ENCODE data around the gene TPCN2.
"Not testable (repeated sequence)": the region's sequence is repeated elsewhere in the genome, so short reads cannot be mapped to it uniquely, and the experiment has no call there.

TPCN2 gene

DNA sequence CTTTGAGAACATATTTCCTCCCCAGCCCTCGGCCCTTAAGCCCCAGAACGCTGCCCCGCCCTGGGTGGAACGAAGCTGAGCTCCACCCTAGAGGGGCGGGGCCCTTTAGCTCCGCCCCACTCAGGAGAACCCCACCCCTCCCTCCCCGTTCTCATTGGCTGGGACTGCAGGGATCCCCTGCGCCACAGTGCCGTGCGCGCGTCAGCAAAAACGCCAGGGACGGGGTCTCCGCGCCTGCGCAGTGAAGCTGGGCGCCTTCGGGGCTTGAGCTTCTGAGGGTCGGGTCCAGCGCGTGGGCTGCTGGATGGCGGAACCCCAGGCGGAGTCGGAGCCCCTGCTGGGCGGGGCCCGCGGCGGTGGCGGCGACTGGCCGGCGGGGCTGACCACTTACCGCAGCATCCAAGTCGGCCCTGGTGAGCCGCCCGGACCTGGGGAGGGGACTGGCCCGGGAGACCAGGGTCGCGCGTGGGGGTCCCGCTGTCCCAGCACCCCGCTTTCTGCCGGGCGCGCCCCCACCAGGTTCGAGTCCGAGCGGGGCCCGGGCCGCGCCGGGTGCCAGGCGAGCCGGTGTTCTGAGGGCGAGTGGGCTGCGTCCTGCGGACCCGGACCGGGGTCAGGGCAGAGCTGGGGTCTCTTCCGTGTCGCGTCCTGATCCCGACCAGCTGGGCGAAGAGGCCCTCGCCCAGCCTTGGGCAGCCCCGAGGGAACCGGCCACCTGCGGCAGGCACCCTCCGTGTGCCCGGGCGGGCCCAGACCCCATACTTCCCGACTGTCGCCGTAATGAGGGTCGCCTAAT lies at the start of gene TPCN2:
TSS of gene TPCN2 (plus strand) at position 239 of the 796 bp plus-strand sequence. CDS start at position 305, 66 bp downstream.
- peak; percentile 95 for DNase-seq (ENCODE audit: low spot score)

DNA sequence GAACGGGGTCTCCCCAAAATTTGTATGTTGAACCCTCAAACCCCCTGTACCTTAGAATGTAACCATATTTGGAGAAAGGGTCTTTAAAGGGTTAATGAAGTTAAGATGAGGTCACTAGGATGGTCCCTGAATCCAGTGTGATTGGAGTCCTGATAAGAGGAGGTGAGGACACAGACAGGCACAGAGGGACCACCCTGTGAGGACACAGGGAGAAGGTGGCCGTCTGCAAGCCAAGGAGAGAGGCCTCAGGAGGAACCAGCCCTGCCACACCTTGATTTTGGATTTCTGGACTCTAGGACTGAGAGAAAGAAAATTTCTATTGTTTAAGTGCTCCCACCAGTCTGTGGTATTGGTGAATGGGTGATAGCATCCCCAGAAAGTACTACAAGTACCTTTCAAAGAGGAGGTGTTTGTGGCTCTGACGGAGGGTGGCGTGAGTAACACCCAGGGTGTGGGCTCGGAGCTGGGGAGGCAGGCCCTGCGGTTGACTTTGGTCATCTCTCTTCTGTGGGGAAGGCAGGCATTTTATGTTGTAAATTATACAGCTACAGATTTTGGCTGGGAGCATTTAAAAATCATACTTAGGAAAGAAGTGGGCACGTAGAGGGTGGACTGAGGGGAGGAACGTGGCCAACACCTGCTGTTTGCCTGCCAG lies 49.5 kb upstream of the TPCN2 start:
- no peak for DNase-seq (ENCODE audit: low spot score)

GRCh38 chr11:68999748-69000355 lies 48.9 kb upstream of the TPCN2 start:
- DNase-seq (ENCODE audit: low spot score), result not testable (repeated sequence)

DNA sequence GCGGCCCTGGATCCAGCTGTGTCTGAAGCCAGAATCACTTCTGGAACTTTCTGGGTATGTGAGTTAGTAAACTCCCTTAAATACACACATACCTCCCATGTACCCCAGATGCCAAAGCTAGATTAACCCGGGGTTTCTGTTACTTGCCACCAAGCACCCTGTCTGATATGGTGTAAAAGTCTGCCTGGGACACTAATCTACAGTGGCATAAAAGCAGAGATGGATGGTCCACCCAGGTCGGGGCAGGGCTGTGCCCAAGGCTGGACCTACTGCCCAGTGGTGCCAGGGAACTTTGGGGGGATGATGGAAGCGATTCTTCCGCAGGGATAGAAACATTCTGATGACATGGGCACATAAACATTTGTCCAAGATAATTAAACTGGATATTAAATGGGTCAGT lies 48.3 kb upstream of the TPCN2 start:
- DNase-seq (ENCODE audit: low spot score), result no peak

DNA sequence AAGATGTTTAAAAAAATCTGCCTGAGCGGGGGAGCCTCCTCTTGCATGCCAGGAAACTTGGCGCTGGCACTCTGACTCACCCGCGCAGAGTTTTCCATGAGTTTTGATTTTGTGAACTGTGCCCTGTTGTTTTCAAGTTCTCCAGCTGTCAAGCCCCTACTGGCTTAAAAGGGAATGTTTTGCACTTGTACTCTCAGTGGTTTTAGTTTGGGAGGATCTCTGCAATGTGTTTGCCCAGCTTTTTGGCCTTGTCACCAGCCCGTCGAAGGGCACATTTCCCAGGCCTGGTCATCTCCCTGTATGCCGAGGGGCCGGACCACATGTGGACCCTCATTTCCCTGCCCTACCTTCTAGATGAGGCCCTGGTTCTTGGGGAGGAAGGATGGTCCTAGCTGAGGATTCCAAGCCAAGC lies 47.9 kb upstream of the TPCN2 start:
- no peak for DNase-seq (ENCODE audit: low spot score)

- no peak for DNase-seq (ENCODE audit: low spot score)
Observed at GRCh38 chr11:69001243-69002081, 47.3 kb upstream of the TPCN2 start.

DNA sequence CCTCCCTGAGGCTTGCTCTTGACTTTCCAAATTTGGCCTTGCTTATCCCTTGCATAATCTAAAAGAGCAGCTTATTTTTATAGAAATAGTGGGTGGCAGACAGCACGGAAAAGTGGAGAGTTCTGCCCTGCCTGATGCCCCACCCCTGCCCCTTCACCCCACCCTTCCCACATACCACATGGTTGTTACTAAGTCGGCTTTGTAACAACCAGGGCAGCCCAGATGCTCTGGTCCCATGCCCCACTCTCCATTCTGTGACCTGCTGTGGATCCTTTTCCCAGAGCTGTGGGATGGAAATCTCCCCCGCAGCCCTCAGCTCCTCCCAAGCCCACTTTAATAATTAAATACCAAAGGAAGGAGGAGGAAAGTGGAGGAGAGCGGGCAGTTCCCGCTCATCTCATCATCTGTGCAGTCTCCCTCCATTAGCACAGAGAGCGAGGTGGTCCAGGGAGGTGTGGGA lies 46.6 kb upstream of the TPCN2 start:
- DNase-seq (ENCODE audit: low spot score), result no peak

DNA sequence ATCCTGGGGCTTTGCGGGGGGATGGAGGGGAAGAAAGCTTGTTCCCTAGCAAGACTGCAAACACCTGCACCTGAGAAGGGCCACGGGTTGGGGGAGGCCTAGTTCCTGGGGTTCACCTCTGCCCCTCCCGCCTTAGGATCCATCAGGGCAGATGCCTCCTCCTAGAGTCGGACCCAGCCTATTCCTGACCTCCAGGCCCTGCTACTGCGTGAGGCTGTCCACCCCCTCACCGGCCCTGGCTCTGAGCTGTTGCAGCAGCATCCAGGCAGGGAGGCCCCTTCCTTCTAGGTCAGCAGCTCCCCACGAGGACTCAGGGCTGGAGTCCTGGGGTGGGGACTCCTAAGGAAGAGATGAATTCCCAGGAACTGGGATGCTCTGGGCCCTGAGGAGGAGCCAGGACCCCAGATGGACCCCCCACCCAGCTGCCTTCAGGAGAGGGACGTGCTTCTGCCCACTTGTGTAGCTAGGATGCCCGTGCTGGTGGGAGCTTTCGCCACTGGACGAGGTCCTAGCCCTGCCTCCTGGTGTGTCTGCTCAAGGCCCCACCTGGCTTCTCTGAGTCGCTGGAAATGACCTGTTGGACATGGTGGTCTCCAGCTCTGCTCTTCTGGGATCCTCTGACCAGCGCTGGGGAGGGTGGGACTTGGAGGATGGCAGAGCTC lies 46.0 kb upstream of the TPCN2 start:
- DNase-seq (ENCODE audit: low spot score), result no peak

DNA sequence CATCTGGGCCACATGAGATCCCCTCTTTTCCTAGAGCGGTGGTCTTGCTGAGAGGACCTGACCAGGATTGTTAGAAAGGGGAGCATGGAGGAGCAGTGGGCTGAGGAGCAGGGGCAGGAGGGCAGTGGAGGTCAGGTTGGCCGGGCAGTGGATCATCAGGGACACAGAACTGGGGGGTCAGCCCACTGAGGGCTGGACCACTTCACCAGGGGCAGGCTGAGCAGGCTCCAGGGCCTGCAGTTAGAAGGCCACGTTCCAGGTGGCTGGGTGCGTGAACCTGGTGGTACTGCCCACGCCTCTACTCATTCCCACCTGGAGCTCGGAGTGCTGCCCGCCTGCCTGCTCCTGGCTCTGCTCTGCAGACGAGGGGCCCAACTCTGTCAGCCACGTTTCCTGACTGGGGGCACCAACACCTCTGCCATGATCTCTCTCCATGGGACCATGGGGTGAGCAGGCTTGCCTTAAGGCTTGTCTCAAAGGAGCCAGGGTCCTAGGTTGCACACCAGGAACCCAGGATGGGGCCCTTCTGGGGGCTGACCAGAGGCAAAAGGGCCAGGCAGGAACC lies 45.3 kb upstream of the TPCN2 start:
- no peak for DNase-seq (ENCODE audit: low spot score)

- no peak for DNase-seq (ENCODE audit: low spot score)
Observed at GRCh38 chr11:69003866-69004367, 44.8 kb upstream of the TPCN2 start.

DNA sequence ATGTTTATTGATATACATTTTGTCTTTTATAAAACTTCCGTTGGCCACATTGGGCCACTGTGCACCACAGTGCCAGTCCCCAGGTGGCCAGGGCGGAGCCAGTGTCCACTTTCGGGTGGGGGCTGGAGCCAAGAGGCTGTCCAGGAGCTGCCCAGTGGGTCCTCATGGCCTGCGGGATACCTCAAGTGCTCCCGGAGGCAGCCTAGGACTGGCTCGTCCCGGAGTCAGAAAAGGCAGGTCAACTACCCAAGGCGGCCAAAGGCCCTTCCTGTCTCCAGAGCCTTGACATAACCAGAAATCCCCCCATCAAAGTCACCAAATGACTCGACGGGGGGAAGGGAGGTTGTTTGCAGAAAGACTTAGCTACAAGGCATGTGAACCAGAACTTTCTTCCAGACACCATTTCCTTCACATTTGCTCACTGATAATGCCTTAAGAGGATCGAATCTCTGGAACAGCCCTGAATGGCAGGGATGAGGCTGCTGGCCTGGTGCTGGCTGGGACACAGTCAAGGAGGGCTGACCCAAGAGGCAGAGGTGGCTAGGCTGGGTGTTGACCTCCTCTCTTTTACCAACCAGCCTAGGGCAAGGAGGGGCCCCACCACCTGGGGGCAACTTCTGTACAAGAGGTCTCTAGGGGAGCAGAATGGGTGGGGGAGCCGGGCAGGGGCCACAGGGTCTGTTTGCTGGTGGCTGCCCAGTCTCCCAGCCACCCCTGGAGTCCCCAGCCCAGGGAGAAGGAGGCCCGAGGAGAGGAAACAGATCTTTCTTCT lies 44.1 kb upstream of the TPCN2 start:
- no peak for DNase-seq (ENCODE audit: low spot score)

- no peak for DNase-seq (ENCODE audit: low spot score)
Observed at GRCh38 chr11:69005183-69005630, 43.5 kb upstream of the TPCN2 start.

DNA sequence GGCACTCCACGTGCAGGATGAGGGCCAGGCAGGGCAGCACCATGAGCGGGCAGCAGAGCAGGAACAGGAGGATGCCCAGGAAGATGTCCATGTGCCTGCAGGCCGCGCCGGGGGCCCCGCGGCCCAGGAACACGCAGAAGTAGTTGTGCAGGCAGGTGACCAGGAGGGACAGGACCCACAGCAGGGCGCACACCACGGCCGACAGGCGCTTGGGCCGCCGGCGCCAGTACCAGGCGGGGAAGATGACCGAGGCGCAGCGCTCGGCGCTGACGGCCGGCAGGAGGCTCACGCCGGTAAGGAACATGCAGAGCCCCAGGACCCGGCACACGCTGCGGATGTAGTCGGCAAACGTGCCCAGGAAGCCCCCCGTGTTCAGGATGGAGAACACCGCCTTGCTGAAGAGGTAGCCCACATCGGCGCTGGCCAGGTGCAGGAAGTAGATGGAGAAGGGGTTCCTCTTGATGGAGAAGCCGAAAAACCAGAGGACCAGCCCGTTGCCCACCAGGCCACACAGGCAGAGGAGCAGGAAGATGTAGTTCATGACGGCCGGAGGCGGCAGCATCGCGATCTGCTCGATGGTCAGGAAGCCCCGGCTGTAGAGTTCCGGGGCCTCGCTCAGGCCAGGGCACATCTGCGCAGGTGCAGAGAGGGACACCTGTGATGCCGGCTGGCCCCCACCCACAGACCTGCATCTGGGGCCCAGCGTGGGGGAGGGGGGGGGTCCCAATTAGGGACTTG lies 42.9 kb upstream of the TPCN2 start:
- no peak for DNase-seq (ENCODE audit: low spot score)

GRCh38 chr11:69006816-69007215 lies 41.9 kb upstream of the TPCN2 start:
- no peak for DNase-seq (ENCODE audit: low spot score)

- no peak for DNase-seq (ENCODE audit: low spot score)
Observed at GRCh38 chr11:69007975-69008381, 40.8 kb upstream of the TPCN2 start.

DNA sequence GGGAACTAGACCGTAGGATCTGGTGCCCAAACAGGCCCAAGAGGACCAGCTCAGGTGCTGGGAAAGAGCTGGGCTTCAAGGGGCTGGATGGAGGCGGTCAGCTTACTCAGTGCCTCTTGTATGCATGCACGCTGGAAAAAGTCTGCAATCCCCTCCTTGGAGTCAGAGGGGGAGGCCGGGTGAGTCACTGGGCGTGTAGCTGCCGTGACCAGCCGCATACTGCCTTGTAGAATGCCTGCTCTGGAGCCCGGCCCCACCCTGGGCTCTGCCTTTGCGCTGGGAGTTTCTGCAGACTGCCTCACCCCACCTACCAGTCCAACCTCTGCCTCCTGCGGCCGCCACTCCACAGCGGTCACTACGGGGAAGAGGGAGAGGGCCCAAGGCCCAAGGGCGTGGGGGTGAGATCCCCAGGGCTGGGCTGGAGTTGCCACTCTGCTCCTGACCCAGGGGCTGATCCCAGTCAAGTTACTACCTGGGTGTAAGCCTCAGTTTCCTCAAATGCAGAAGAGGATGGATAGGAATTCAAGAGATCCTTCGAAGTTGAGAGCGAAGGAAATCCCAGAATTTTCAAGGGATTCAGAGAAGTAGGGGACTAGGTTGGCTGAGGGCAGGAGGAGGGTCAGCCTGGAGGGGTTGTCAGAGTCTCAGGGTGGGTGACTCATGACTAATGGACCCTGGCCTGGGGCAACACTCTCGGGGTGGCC lies 39.8 kb upstream of the TPCN2 start:
- DNase-seq (ENCODE audit: low spot score), result no peak

DNA sequence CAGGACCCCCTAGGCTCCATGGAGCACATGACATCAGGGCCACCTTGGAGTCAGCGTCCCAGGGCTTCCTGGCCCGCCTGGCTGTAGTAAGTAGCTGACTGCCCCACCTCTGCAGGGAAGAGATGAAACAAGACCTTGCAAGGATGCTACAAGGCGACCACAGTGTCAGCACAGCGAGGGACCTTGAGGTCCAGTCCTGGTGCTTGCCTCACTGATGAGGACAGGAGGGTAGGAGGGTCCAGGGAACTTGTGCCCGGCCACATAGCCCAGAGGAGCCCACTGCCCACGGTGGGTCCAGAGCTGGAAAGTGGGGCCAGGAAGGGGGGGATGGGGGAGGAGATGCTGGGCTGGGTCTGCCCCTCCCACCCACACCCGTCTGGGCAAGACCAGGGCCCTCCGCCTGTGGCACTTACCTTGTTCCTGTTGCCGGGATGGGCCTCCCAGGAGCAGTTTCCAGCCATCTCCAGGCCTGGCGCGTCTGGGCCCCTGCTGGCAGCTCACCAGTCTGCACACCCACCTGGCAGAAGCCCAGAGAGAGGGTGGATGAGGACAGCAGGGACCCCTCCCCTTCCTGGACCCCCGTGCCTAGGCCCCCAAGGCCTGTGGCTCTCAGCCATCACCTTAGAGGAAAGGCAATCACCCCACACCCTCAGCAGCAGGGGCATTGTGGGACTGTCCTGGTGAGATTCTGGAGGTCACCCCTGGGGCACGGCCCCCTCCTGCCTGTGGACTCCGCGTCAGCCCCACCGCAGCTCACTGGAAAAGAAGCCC lies 39.1 kb upstream of the TPCN2 start:
- DNase-seq (ENCODE audit: low spot score), result no peak

- no peak for DNase-seq (ENCODE audit: low spot score)
Observed at GRCh38 chr11:69010361-69010891, 38.3 kb upstream of the TPCN2 start.
